Thoracic aorta (tissue), 2 donors: ENCODE measurements around the gene TLE7. TPM values are rescaled to one million over a fixed set of nuclear protein-coding genes. Genes with fewer than 3 reads are reported as not detected.

Experiments used
- ATAC-seq: fragments of 150-250 bp; one replicate; pipeline ENCODE4 v1.8.0; 2017; ENCODE audit warnings: low read depth; ENCODE audit not compliant: insufficient number of reproducible peaks, low FRiP score
- DNase-seq: peaks from one replicate; pipeline ENCODE4 v3.0.0-alpha.2; 2020; ENCODE audit warnings: low spot score
- H3K27ac ChIP-seq, 2 donors: fragments of 200-600 bp; sonication (generic); 1 replicate in 1 of 2; 2 replicates in 1 of 2; pipeline ENCODE4 v1.5.1; 2016; ENCODE audit warnings: mild to moderate bottlenecking in 2 of 2, moderate library complexity in 2 of 2
- H3K27me3 ChIP-seq: fragments of 200-600 bp; sonication (generic); replicated peaks from 2 replicates; pipeline ENCODE4 v1.6.0; 2016; ENCODE audit warnings: mild to moderate bottlenecking; ENCODE audit not compliant: insufficient read depth
- H3K36me3 ChIP-seq: fragments of 200-600 bp; sonication (generic); one replicate; pipeline ENCODE4 v1.5.1; 2016
- H3K4me1 ChIP-seq, 2 donors: fragments of 200-600 bp; sonication (generic); 1 replicate in 1 of 2; 2 replicates in 1 of 2; pipeline versions ENCODE4 v1.5.1 to v1.6.0; 2016; ENCODE audit warnings: low read depth in 2 of 2, mild to moderate bottlenecking in 1 of 2; ENCODE audit not compliant: control insufficient read depth in 1 of 2
- H3K4me3 ChIP-seq: fragments of 200-600 bp; sonication (generic); 2 replicates; pipeline ENCODE4 v1.5.1; 2016; ENCODE audit warnings: mild to moderate bottlenecking
- H3K9me3 ChIP-seq: fragments of 200-600 bp; sonication (generic); 2 replicates; pipeline ENCODE4 v1.5.1; 2016
- CTCF ChIP-seq: fragments of 200-600 bp; sonication (generic); IDR thresholded peaks from one replicate; pipeline ENCODE4 v1.5.1; 2019; ENCODE audit warnings: antibody characterized with exemption
- total RNA-seq, 2 donors: library from RNA; depleted of rRNA; stranded (reverse); fragments of >200 nt; gene quantifications; one replicate each; pipeline versions ENCODE4 v1.1.0 to v1.2.3, GENCODE V29; 2016

Gene TLE7
- total RNA-seq, 2 donors from 2014 or later = not detected

- Histone ChIP-seq H3K36me3 (no peaks in the 10 kb centered on the region), H3K4me3 (no peak overlapping the region), H3K4me1 (no peaks in the 10 kb centered on the region), H3K27me3 (no peaks in the 10 kb centered on the region), H3K9me3 (no peaks in the 10 kb centered on the region), H3K27ac (no peak overlapping the region)
- no peak for TF ChIP-seq CTCF
- no peak for ATAC-seq
- no peak for DNase-seq
Measured at GRCh38 chr16:71426880-71427615, 14.8 kb downstream of the TLE7 start.

- no peaks in the 10 kb centered on the region for H3K27me3 ChIP-seq
- H3K4me3 ChIP-seq = no peak overlapping the region
- DNase-seq (no peak), ATAC-seq (no peak)
- no peaks in the 10 kb centered on the region for H3K4me1 ChIP-seq
- H3K9me3 ChIP-seq = no peaks in the 10 kb centered on the region
- H3K36me3 ChIP-seq = no peaks in the 10 kb centered on the region
- no peak overlapping the region for H3K27ac ChIP-seq
- TF ChIP-seq CTCF = no peak
Measured at GRCh38 chr16:71426069-71426879, 15.6 kb downstream of the TLE7 start.

GRCh38 chr16:71425746-71426068 lies 16.1 kb downstream of the TLE7 start:
- Histone ChIP-seq H3K27me3 (no peaks in the 10 kb centered on the region), H3K4me3 (no peak overlapping the region), H3K36me3 (no peaks in the 10 kb centered on the region), H3K4me1 (no peaks in the 10 kb centered on the region), H3K9me3 (no peaks in the 10 kb centered on the region), H3K27ac (no peak overlapping the region)
- no peak for DNase-seq
- no peak for ATAC-seq
- TF ChIP-seq CTCF = no peak

- no peak for ATAC-seq
- Histone ChIP-seq H3K27ac (no peak overlapping the region), H3K27me3 (no peaks in the 10 kb centered on the region), H3K9me3 (no peaks in the 10 kb centered on the region), H3K4me3 (no peak overlapping the region), H3K36me3 (no peaks in the 10 kb centered on the region), H3K4me1 (no peaks in the 10 kb centered on the region)
- no peak for DNase-seq
- no peak for TF ChIP-seq CTCF
Measured at GRCh38 chr16:71424626-71425025, 17.2 kb downstream of the TLE7 start.

GRCh38 chr16:71423865-71424264 lies 18.0 kb downstream of the TLE7 start:
- Histone ChIP-seq H3K4me3 (no peak overlapping the region), H3K36me3 (no peaks in the 10 kb centered on the region), H3K27me3 (no peaks in the 10 kb centered on the region), H3K9me3 (no peaks in the 10 kb centered on the region), H3K27ac (no peak overlapping the region), H3K4me1 (no peaks in the 10 kb centered on the region)
- ATAC-seq (no peak), DNase-seq (no peak)
- TF ChIP-seq CTCF = no peak
